KOPT-K1 (cell line): ENCODE measurements around the gene BROX.
"Not testable (repeated sequence)": the region's sequence is repeated elsewhere in the genome, so short reads cannot be mapped to it uniquely, and the experiment has no call there.

ENCODE experiments used
- H3K27ac ChIP-seq: fragments of 200-600 bp; sonication (generic); 2 replicates; pipeline ENCODE4 v1.5.1; 2016; ENCODE audit warnings: antibody characterized with exemption, mild to moderate bottlenecking, low read depth, low read length; ENCODE audit not compliant: poor library complexity, severe bottlenecking
- H3K36me3 ChIP-seq: fragments of 200-600 bp; sonication (generic); 2 replicates; pipeline ENCODE4 v1.5.1; 2017; ENCODE audit warnings: antibody characterized with exemption, mild to moderate bottlenecking, low read length, moderate library complexity; ENCODE audit not compliant: insufficient read depth
- H3K9me3 ChIP-seq: fragments of 200-600 bp; sonication (generic); 2 replicates; pipeline ENCODE4 v1.5.1; 2017; ENCODE audit warnings: antibody characterized with exemption, low read length, mild to moderate bottlenecking; ENCODE audit not compliant: insufficient read depth, poor library complexity, severe bottlenecking

BROX gene

DNA sequence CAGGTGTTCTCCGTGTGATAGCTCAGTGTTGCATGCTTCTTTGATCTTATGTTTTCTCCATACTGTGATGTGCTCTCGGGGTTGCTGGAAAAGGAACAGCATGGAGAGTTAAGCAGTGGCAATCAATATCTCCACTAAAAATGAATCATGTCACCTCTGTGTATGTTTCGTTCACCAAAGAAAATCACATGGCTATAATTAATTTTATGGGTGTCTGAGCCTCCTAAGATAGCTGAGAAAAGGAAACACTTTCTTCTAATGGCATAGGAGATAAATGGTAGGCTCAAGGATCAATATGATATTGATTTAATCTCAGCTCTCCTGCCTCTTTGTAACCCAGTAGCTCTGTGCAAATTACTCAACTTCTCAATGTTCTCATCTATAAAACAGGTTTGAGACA, 38.9 kb downstream of the BROX start:
- no peaks in the 10 kb centered on the region for H3K9me3 ChIP-seq
- no peak overlapping the region for H3K27ac ChIP-seq
- no peaks in the 10 kb centered on the region for H3K36me3 ChIP-seq

DNA sequence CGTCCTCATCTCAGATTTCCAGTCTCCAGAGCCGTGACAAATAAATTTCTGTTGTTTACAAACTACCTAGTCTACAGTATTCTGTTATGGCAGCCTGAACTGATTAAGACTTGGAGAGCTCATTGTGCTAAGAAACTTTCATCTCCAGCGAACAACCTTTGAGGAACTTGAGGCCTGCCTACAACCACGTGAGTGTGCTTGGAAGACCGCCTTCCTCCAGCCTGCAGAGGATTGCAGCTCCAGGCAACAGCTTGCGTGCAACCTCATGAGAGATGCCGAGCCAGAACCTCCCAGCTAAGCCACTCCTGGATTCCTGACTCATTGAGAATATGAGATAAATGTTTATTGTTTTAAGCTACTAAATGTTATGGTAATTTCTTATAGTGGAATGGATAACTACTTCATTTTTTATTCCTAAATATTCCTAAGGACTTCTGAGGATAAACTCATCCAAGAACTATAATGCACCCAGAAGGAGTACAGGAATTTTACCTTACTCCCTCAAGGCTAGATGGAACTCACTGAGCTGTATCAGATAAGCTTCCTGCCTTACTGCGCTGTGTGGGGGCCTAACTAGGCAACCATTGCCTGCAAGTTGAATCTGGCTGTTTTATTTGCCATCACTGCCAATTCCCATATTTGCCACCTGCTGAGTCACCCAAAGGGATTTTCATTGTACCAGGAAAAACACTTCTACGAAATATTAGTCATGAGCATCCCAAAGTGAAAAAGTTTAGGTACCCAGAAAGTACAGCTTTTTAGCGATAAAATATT, 42.2 kb downstream of the BROX start:
- no peak overlapping the region for H3K27ac ChIP-seq

DNA sequence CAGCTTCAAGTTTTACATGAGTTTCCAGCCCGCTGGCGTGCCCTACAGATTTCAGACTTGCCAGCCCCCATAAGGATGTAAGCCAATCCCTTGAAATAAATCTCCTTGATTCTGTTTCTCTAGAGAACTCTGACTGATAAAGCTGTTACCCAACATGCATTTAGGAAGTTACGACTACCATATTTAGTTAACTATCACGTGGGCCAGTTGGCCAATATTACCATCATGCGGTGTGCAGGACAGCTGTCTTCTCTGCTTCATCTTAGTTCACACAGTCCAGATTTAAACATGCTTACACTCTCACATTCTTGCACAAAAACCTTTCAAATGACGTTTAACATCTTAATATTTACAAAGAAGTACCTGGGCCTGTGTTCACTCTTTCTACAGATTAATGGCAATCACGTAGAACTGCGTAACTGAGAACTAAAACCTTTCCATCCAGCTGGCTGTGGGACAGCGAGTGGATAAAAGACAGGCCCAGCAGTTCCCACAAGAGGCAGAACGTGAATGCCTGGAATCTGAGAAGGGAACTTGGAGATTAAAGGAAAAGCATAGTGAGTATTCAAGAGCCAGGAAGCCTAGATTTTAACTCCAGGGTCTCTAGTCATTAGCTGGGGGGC, 45.4 kb downstream of the BROX start:
- H3K27ac ChIP-seq: no peak overlapping the region
- no peaks in the 10 kb centered on the region for H3K36me3 ChIP-seq
- H3K9me3 ChIP-seq: no peaks in the 10 kb centered on the region

More for the DNA sequence above, 42.2 kb downstream of the BROX start:
- no peaks in the 10 kb centered on the region for H3K36me3 ChIP-seq
- no peaks in the 10 kb centered on the region for H3K9me3 ChIP-seq

DNA sequence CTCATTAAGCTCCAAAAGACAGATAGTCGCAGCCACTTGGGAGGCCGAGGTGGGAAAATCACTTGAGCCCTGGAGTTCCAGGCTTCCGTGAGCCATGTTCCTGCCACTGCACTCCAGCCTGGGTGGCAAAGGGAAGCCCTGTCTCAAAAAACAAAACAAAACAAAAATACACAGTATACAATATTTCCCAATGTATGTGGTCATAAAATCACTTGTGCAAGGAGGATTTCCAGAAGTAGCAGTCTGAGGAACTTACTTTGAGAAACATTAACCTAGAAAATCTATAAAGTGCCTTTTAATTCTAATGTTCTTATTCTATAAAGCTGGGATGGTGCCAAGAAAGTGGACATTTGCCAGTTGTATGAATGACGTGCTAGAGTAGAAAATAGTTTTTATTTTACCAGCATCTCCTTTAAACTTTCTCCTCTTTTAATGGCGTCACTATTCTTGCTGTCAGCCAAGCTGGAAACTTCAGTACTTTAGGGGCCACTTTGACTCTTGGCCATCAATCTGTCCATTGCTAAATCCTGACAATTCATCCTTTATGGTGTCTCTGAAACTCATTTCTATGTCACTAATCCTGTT, 47.2 kb downstream of the BROX start:
- Histone ChIP-seq H3K9me3 (no peaks in the 10 kb centered on the region), H3K36me3 (no peaks in the 10 kb centered on the region), H3K27ac (no peak overlapping the region)

DNA sequence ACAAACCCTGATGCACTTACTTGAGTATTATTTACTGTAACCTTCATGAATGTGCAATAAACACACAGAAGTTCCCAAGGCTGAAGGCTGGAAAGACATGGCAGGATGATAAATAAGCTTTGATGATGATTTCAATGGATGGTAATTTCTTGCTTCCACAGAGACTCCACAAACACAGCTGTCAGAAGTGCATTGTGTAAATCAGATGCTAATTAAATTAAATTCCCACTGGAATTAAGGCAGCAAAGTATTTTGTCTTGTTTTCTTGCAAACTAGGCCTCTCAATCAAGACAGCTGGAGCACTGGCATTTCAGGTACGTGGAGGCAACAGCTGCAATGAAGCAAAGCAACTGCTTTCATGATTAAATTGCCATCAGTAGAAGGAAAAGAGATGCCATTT, 48.7 kb downstream of the BROX start:
- Histone ChIP-seq H3K27ac (no peak overlapping the region), H3K9me3 (no peaks in the 10 kb centered on the region), H3K36me3 (no peaks in the 10 kb centered on the region)

DNA sequence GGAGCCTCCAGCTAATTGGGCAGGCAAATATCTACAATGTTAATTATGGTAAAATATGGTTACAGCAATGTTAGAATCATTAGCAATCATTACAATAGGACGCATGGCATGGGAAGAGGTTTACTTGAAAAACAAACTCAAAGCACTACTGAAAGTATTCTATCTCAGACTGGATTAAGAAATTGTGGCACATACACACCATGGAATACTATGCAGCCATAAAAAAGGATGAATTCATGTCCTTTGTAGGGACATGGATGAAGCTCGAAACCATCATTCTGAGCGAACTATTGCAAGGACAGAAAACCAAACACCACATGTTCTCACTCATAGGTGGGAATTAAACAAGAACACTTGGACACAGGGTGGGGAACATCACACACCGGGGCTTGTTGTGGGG, 49.8 kb downstream of the BROX start:
- H3K27ac ChIP-seq, H3K36me3 ChIP-seq, H3K9me3 ChIP-seq: not testable (repeated sequence)

DNA sequence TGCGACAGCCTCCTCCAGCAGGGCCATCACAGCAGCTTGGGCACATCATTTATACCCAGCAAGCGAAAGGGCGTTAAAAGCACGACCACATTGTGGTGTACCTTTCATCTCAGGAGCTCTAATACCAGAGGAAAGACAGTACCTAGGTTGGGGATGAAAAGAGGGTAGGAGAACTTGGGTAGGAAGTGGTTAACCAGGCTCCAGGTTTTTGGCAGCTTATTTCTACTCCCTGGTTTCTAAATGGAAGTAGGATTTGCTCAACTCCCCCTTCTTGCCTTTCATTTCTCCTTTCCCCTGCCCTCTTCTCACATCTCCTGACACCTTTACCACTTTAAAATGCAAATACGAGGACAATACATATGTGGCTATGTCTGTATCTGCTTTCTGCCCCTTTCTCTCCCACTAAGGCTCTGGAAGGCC, 54.8 kb downstream of the BROX start:
- no peak overlapping the region for H3K27ac ChIP-seq
- no peaks in the 10 kb centered on the region for H3K36me3 ChIP-seq
- peaks cover 9% of the 10 kb centered on the region for H3K9me3 ChIP-seq

DNA sequence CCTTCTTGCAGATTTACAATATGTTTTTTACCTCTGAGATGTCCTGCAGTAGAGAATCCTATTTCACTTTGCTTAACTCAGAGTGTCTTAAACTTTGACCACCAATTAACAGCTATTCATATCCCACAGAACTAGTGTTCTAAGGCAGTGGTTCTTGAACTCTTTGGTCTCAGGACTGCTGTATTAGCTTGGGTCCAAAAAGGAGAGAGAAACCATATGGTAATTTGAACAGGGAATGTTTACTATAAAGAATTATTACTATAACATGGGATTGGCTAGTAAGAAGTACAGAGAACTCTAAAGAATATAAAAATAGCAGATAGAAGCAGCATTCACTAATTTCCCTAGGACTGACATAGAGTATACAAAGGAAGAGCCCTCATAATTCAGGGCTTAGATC, 56.2 kb downstream of the BROX start:
- Histone ChIP-seq H3K27ac (no peak overlapping the region), H3K36me3 (no peaks in the 10 kb centered on the region), H3K9me3 (peaks cover 9% of the 10 kb centered on the region)

DNA sequence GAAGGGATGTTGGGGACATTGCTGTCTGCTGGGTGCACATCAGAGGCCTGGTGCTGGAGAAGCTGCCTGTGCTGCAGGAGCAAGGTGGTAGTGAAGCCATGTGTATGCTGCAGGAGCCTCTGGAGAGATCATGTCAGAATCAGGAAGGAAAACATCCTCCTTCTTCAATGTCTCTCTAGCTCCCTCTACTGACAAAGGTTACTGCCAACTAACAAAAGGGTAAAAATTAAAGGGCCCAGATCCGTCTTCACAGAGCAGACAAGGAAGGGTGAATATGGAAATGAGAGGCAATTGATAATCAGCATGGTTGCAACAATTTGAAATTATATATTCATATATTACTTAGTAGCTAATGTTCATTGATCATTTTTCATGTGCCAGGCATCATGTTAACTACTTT, 56.8 kb downstream of the BROX start:
- Histone ChIP-seq H3K36me3 (no peaks in the 10 kb centered on the region), H3K27ac (no peak overlapping the region), H3K9me3 (peaks cover 9% of the 10 kb centered on the region)

DNA sequence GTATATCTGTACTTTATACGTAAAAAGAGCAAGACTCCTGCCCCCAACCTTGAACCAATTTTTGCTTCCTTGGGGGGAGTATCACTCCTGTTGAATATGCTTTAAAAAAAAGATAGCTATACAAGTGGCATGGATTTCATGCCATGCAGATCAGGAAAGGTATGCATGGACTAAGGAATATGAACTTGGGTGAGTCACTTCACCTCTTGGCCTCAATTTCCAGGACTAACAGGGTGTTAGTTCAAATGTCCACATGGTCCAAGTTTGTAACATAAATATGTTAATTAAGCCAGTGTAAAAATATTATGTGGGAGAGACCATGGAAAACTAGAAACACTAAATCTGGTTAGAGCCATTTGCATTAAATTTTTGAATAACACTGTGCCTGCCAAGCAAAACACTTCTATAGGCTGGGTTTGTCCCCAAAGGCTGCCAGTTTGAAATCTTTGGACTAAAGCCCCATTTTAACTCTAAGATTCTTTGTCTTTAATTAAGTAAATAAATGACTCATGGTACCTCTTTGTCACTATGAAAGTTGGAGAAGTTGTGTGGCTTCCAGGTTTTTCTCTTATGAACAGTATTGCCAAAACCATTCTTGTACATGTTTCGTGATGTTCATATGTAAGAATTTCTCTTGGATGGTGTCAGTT, 57.7 kb downstream of the BROX start:
- H3K9me3 ChIP-seq: peaks cover 9% of the 10 kb centered on the region
- no peaks in the 10 kb centered on the region for H3K36me3 ChIP-seq
- H3K27ac ChIP-seq: no peak overlapping the region

DNA sequence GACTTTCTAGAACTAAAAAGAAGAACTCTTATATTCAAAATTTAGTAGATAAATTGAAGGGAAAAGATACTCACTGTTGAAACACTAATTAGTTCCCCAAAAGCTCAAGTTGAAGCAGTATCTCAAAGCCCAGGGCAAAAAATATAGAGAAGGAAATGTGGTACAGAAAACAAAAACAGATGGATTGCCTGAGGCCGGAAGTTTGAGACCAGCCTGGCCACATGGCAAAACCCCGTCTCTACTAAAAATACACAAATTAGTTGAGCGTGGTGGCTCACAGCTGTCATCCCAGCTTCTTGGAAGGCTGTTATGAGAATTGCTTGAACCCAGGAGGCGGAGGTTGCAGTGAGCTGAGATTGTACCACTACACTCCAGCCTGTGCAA, 60.6 kb downstream of the BROX start:
- H3K9me3 ChIP-seq: peaks cover 9% of the 10 kb centered on the region
- H3K27ac ChIP-seq: no peak overlapping the region
- no peaks in the 10 kb centered on the region for H3K36me3 ChIP-seq

DNA sequence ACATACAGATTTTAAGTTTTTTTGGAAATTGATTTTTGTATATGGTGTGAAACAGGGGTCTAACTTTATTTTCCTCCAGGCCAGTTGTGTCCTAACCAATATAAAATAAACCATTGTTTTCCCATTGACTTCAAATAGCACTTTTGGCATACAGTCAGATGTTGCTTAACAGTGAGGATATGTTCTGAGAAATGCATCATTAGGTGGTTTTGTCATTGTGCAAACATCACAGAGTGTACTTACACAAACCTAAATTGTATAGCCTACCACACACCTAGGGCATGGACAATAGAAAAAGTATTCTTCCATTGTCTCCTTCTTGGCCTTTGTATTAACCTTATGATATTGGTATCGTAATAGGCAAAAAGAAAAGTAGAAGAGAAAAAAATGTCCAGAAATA, 65.1 kb downstream of the BROX start:
- no peaks in the 10 kb centered on the region for H3K36me3 ChIP-seq
- no peak overlapping the region for H3K27ac ChIP-seq
- no peaks in the 10 kb centered on the region for H3K9me3 ChIP-seq

DNA sequence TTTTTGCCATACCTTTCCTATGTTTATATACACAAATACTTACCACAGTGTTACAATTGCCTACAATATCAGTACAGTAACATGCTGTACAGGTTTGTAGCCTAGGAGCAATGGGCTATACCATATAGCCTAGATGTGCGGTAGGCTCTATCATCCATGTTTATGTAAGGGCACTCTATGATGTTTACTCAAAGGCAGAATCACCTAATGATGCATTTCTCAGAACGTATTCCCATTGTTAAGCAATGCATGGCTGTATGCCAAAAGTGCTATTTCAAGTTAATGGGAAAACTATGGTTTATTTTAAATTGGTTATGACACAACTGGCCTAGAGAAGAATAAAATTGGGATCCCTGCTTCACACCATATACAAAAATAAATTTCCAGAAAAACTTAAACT, 65.6 kb downstream of the BROX start:
- Histone ChIP-seq H3K36me3 (no peaks in the 10 kb centered on the region), H3K9me3 (no peaks in the 10 kb centered on the region), H3K27ac (no peak overlapping the region)

DNA sequence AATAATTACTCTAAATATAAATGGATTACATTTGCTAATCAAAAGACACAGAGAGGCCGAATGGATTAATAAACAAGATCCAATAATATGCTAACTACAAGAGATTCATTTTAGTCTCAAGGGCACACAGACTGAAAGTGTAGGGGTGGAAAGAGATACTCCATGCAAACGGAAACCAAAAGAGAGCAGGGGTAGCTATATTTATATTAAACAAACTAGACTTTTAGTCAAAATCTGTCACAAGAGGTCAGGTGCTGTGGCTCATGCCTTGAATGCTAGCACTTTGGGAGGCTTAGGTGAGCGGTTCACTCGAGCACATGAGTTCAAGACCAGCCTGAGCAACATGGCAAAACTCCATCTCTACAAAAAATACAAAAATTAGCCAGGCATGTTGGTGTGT, 68.9 kb downstream of the BROX start:
- Histone ChIP-seq H3K36me3 (no peaks in the 10 kb centered on the region), H3K9me3 (no peaks in the 10 kb centered on the region), H3K27ac (no peak overlapping the region)

DNA sequence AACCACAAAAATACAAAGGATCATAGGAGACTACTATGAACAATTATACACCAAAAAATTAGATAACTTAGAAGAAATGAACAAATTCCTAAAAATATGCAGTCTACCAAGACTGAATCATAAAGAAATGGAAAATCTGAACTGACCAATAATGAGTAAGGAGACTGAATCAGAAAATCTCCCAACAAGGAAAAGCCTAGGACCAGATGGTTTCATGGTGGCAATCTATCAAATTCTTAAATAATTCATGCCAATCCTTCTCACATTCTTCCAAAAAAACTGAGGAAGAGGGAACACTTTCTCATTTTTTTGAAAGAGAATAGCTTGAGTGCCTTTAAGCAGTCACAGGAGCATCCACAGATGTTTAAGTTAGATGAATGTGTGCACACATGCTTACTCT, 70.7 kb downstream of the BROX start:
- Histone ChIP-seq H3K9me3 (no peaks in the 10 kb centered on the region), H3K27ac (no peak overlapping the region), H3K36me3 (no peaks in the 10 kb centered on the region)
